ENCODE data around the gene TRAM1L1. TPM values are rescaled to one million over a fixed set of nuclear protein-coding genes. Genes with fewer than 3 reads are reported as not detected.

TRAM1L1 gene
- total RNA-seq, 2 experiments from 2014 or later, result not detected

DNA sequence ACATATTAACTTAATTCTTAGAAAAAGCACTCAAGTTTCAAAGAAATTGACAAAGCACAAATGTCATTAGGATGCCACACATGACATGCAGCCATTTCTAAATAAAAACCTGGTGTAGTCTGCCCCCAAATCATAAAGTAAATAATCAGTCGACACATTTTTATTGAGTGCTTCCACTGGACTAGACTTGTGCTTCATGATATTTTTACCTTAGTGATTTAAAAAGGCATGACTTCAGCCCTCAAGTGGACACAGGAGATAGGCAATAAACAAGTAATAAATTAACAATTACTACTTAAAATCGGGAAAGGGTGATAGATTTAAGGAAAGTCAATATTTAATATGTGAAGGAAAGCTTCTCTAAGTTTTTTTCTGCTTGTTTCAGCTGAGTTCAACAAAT, 7.6 kb downstream of the TRAM1L1 start:
- DNase-seq (no peak), ATAC-seq (no peak)
- H3K4me1 Mint-ChIP-seq (ENCODE audit: low read depth), result no peaks in the 10 kb centered on the region
- H3K4me3 Mint-ChIP-seq, result no peak overlapping the region
- no peaks in the 10 kb centered on the region for H3K27me3 Mint-ChIP-seq
- no peaks in the 10 kb centered on the region for H3K36me3 Mint-ChIP-seq (ENCODE audit: low read depth)
- CTCF ChIA-PET, result no interaction called here
- POLR2A ChIA-PET, result no interaction called here
- intact Hi-C loops (cut with micrococcal nuclease), result no loop called here
- no peak overlapping the region for H3K27ac Mint-ChIP-seq
- no peak for TF ChIP-seq CTCF (IDR thresholded peaks at IDR 0.05)
- H3K9me3 Mint-ChIP-seq, result peaks cover 5% of the 10 kb centered on the region

DNA sequence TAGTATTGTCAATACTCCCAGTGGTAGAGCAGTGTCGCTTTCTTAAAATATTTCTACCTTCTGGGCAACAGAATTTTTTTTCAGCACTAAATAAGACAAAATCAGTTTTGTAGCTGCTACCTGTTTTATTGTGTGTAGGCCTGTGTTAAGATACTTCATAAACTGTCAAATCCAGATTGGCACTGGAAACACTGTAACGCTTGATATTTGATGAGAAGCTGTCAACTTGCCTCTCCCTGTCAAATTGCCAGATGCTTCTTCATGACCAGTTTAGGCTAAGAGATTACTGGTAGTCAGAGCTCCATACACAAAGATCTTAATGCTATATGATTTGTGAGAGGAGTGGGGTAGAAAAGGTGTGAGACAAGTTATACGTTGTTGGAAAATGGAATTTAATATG, 17.3 kb downstream of the TRAM1L1 start:
- H3K27me3 Mint-ChIP-seq, result no peaks in the 10 kb centered on the region
- no peak for TF ChIP-seq CTCF (IDR thresholded peaks at IDR 0.05)
- no peak overlapping the region for H3K4me3 Mint-ChIP-seq
- no peaks in the 10 kb centered on the region for H3K36me3 Mint-ChIP-seq (ENCODE audit: low read depth)
- CTCF ChIA-PET, result no interaction called here
- peaks cover 2% of the 10 kb centered on the region for H3K9me3 Mint-ChIP-seq
- POLR2A ChIA-PET, result no interaction called here
- no peak overlapping the region for H3K27ac Mint-ChIP-seq
- intact Hi-C loops (cut with micrococcal nuclease), result no loop called here
- ATAC-seq (no peak), DNase-seq (no peak)
- H3K4me1 Mint-ChIP-seq (ENCODE audit: low read depth), result no peaks in the 10 kb centered on the region

DNA sequence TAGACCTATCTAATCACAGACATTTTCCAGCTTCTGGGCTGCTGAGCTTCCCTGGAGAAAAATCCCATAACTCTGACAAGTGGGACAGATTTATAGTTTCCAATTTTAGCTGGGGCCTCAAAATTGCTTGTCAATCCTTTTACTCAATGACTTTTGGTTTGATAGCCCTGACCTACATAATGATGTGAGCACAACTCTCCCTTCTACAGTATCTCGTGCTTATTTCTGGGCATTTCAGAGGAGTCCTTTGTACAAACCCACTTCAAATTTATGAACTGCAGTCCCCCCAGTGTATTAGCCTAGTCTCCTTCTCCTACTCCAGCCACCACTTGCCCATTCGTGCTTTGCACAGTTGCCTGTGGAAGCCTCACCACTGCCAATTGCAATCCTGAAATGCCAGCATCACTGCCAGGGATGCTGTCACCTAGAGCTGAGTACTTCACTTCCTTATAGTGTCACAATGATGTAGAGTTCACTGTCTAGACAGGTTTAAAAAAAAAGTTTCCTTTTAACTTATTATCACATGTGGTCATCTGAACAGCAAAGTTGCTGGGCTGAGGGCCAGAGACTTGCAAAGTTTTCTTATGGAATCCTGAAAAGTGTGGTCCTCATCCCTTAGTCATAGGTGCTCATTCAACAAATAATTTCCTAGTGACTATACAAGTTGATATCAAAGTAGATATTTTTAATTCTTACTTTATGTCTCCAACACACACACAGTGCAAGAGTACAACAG, 21.2 kb downstream of the TRAM1L1 start:
- Mint-ChIP-seq H3K9me3 (peaks cover 12% of the 10 kb centered on the region), H3K4me1 (ENCODE audit: low read depth) (no peaks in the 10 kb centered on the region), H3K36me3 (ENCODE audit: low read depth) (no peaks in the 10 kb centered on the region), H3K27me3 (no peaks in the 10 kb centered on the region), H3K4me3 (no peak overlapping the region), H3K27ac (no peak overlapping the region)
- CTCF ChIA-PET, result no interaction called here
- POLR2A ChIA-PET, result no interaction called here
- intact Hi-C loops (cut with micrococcal nuclease), result no loop called here
- ATAC-seq, result no peak
- no peak for DNase-seq
- TF ChIP-seq CTCF (IDR thresholded peaks at IDR 0.05), result no peak

GRCh38 chr4:117042962-117043361, 42.4 kb downstream of the TRAM1L1 start:
- Mint-ChIP-seq H3K36me3 (ENCODE audit: low read depth) (no peaks in the 10 kb centered on the region), H3K9me3 (no peaks in the 10 kb centered on the region), H3K4me3 (no peak overlapping the region), H3K27me3 (no peaks in the 10 kb centered on the region), H3K27ac (no peak overlapping the region), H3K4me1 (ENCODE audit: low read depth) (no peaks in the 10 kb centered on the region)
- intact Hi-C loops (cut with micrococcal nuclease), result no loop called here
- ChIA-PET CTCF (no interaction called here), POLR2A (no interaction called here)
- DNase-seq (no peak), ATAC-seq (no peak)
- TF ChIP-seq CTCF (IDR thresholded peaks at IDR 0.05), result no peak

Measured in activated CD8-positive, alpha-beta T cell treated with anti-CD3 and anti-CD28 coated beads for 36 hours (primary cell).